Activated naive CD8-positive, alpha-beta T cell (primary cell): ENCODE measurements around the gene GPC1.

Experiments used
- H3K27ac Mint-ChIP-seq: one replicate; pipeline ENCODE4 v1.8.0; 2021; ENCODE audit warnings: mixed read lengths
- H3K27me3 Mint-ChIP-seq: one replicate; pipeline ENCODE4 v1.8.0; 2021; ENCODE audit warnings: mixed read lengths
- H3K36me3 Mint-ChIP-seq: one replicate; pipeline ENCODE4 v1.8.0; 2021; ENCODE audit warnings: mixed read lengths
- H3K4me1 Mint-ChIP-seq: one replicate; pipeline ENCODE4 v1.8.0; 2021; ENCODE audit warnings: low read depth, mixed read lengths
- H3K4me3 Mint-ChIP-seq: one replicate; pipeline ENCODE4 v1.8.0; 2021; ENCODE audit warnings: mild to moderate bottlenecking, mixed read lengths
- H3K9me3 Mint-ChIP-seq: one replicate; pipeline ENCODE4 v1.8.0; 2021; ENCODE audit warnings: low read depth, mixed read lengths

GPC1 gene

GRCh38 chr2:240458044-240458899 is 22.8 kb downstream of the GPC1 start:
- H3K9me3 Mint-ChIP-seq = no peaks in the 10 kb centered on the region
- no peak overlapping the region for H3K4me3 Mint-ChIP-seq
- H3K27me3 Mint-ChIP-seq = peaks cover 5% of the 10 kb centered on the region
- H3K36me3 Mint-ChIP-seq = no peaks in the 10 kb centered on the region
- peaks cover 10% of the 10 kb centered on the region for H3K4me1 Mint-ChIP-seq
- H3K27ac Mint-ChIP-seq = no peak overlapping the region

- Mint-ChIP-seq H3K9me3 (no peaks in the 10 kb centered on the region), H3K36me3 (no peaks in the 10 kb centered on the region), H3K27ac (no peak overlapping the region), H3K4me3 (no peak overlapping the region), H3K27me3 (peaks cover 5% of the 10 kb centered on the region), H3K4me1 (peaks cover 10% of the 10 kb centered on the region)
These were observed 23.5 kb downstream of the GPC1 start for GRCh38 chr2:240458900-240459391.

- peaks cover 4% of the 10 kb centered on the region for H3K27me3 Mint-ChIP-seq
- no peak overlapping the region for H3K27ac Mint-ChIP-seq
- no peak overlapping the region for H3K4me3 Mint-ChIP-seq
- peaks cover 3% of the 10 kb centered on the region for H3K4me1 Mint-ChIP-seq
- H3K9me3 Mint-ChIP-seq = no peaks in the 10 kb centered on the region
- H3K36me3 Mint-ChIP-seq = no peaks in the 10 kb centered on the region
These were observed 24.2 kb downstream of the GPC1 start for GRCh38 chr2:240459401-240460252.

GRCh38 chr2:240460253-240460711 is 24.8 kb downstream of the GPC1 start:
- no peaks in the 10 kb centered on the region for H3K9me3 Mint-ChIP-seq
- no peak overlapping the region for H3K27ac Mint-ChIP-seq
- H3K36me3 Mint-ChIP-seq = no peaks in the 10 kb centered on the region
- H3K27me3 Mint-ChIP-seq = no peaks in the 10 kb centered on the region
- H3K4me1 Mint-ChIP-seq = no peaks in the 10 kb centered on the region
- no peak overlapping the region for H3K4me3 Mint-ChIP-seq

- no peak overlapping the region for H3K27ac Mint-ChIP-seq
These were observed 25.4 kb downstream of the GPC1 start for GRCh38 chr2:240460781-240461431.

GRCh38 chr2:240461471-240462072 is 26.1 kb downstream of the GPC1 start:
- Mint-ChIP-seq H3K4me3 (no peak overlapping the region), H3K4me1 (no peaks in the 10 kb centered on the region), H3K27me3 (no peaks in the 10 kb centered on the region), H3K27ac (no peak overlapping the region), H3K9me3 (no peaks in the 10 kb centered on the region), H3K36me3 (no peaks in the 10 kb centered on the region)

More at GRCh38 chr2:240460781-240461431, 25.4 kb downstream of the GPC1 start:
- Mint-ChIP-seq H3K4me3 (no peak overlapping the region), H3K36me3 (no peaks in the 10 kb centered on the region), H3K4me1 (no peaks in the 10 kb centered on the region), H3K27me3 (no peaks in the 10 kb centered on the region), H3K9me3 (no peaks in the 10 kb centered on the region)

- Mint-ChIP-seq H3K9me3 (no peaks in the 10 kb centered on the region), H3K27me3 (no peaks in the 10 kb centered on the region), H3K4me3 (no peak overlapping the region), H3K27ac (no peak overlapping the region), H3K4me1 (no peaks in the 10 kb centered on the region), H3K36me3 (no peaks in the 10 kb centered on the region)
These were observed 26.7 kb downstream of the GPC1 start for GRCh38 chr2:240462073-240462706.

- Mint-ChIP-seq H3K27me3 (no peaks in the 10 kb centered on the region), H3K4me3 (no peak overlapping the region), H3K27ac (no peak overlapping the region), H3K9me3 (no peaks in the 10 kb centered on the region), H3K4me1 (no peaks in the 10 kb centered on the region), H3K36me3 (no peaks in the 10 kb centered on the region)
These were observed 27.3 kb downstream of the GPC1 start for GRCh38 chr2:240462707-240463273.

GRCh38 chr2:240463274-240463865 is 27.9 kb downstream of the GPC1 start:
- H3K36me3 Mint-ChIP-seq = no peaks in the 10 kb centered on the region
- H3K27me3 Mint-ChIP-seq = no peaks in the 10 kb centered on the region
- H3K27ac Mint-ChIP-seq = no peak overlapping the region
- H3K9me3 Mint-ChIP-seq = no peaks in the 10 kb centered on the region
- H3K4me1 Mint-ChIP-seq = no peaks in the 10 kb centered on the region
- no peak overlapping the region for H3K4me3 Mint-ChIP-seq

GRCh38 chr2:240463866-240464481 is 28.5 kb downstream of the GPC1 start:
- no peaks in the 10 kb centered on the region for H3K9me3 Mint-ChIP-seq
- H3K36me3 Mint-ChIP-seq = no peaks in the 10 kb centered on the region
- H3K27ac Mint-ChIP-seq = no peak overlapping the region
- no peaks in the 10 kb centered on the region for H3K27me3 Mint-ChIP-seq
- H3K4me3 Mint-ChIP-seq = no peak overlapping the region
- H3K4me1 Mint-ChIP-seq = no peaks in the 10 kb centered on the region

GRCh38 chr2:240464514-240465241 is 29.2 kb downstream of the GPC1 start:
- Mint-ChIP-seq H3K4me1 (no peaks in the 10 kb centered on the region), H3K27ac (no peak overlapping the region), H3K27me3 (no peaks in the 10 kb centered on the region), H3K4me3 (no peak overlapping the region), H3K36me3 (no peaks in the 10 kb centered on the region), H3K9me3 (no peaks in the 10 kb centered on the region)

GRCh38 chr2:240465268-240465764 is 29.9 kb downstream of the GPC1 start:
- Mint-ChIP-seq H3K4me3 (no peak overlapping the region), H3K36me3 (no peaks in the 10 kb centered on the region), H3K27me3 (no peaks in the 10 kb centered on the region), H3K4me1 (no peaks in the 10 kb centered on the region), H3K9me3 (no peaks in the 10 kb centered on the region), H3K27ac (no peak overlapping the region)
